ENCODE results near the gene SOX2.

DNA sequence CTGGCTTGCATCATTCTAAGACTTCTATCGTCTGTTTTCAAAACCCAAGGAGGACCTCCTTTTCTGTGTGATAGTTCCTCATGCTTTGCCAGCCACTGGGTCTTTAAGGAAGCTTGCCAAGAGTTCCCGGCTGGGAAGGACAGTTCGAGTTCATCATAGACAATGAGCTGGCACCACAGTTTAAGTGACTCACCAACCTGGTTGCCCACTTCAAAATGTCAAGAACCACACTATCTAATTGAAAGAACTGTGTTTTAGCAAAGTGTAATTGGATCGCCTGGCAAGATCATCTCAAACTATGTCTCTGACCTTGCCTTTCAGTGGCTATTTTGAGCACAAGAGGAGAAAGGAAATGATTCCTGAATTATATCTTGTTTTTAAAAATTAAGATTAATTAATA, 27.9 kb downstream of the SOX2 start:
- TF ChIP-seq, protein P1, sequence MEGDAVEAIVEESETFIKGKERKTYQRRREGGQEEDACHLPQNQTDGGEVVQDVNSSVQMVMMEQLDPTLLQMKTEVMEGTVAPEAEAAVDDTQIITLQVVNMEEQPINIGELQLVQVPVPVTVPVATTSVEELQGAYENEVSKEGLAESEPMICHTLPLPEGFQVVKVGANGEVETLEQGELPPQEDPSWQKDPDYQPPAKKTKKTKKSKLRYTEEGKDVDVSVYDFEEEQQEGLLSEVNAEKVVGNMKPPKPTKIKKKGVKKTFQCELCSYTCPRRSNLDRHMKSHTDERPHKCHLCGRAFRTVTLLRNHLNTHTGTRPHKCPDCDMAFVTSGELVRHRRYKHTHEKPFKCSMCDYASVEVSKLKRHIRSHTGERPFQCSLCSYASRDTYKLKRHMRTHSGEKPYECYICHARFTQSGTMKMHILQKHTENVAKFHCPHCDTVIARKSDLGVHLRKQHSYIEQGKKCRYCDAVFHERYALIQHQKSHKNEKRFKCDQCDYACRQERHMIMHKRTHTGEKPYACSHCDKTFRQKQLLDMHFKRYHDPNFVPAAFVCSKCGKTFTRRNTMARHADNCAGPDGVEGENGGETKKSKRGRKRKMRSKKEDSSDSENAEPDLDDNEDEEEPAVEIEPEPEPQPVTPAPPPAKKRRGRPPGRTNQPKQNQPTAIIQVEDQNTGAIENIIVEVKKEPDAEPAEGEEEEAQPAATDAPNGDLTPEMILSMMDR (IDR thresholded peaks at IDR 0.05) = no peak
- TF ChIP-seq POLR2A (IDR thresholded peaks at IDR 0.05) = no peak
